GM12801 (cell line): ENCODE measurements around the gene MAP2K4.

Source experiments
- TF ChIP-seq, protein P1 (sequence below): IDR thresholded peaks from one replicate; pipeline ENCODE4 v1.5.1; 2011; ENCODE audit warnings: control low read depth; ENCODE audit not compliant: insufficient read length; ENCODE audit errors: extremely low read depth

MAP2K4 gene

DNA sequence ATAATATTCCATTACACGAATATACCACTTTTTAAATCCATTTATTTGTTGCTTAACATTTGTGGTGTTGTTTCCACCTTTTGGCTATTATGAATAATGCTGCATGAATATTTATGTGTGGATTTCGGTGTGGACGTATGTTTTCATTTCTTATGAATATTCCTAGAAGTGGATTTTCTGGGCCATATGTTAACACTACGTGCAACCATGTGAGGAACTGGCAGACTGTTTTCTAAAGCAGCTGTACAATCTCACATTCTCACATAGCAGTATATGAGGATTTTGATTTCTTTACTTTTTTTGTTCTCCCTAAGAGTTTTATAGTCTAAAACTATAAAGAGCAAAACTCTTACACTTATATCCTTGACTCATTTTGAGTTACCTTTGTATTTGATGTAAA lies 143.4 kb downstream of the MAP2K4 start:
- TF ChIP-seq, protein P1, sequence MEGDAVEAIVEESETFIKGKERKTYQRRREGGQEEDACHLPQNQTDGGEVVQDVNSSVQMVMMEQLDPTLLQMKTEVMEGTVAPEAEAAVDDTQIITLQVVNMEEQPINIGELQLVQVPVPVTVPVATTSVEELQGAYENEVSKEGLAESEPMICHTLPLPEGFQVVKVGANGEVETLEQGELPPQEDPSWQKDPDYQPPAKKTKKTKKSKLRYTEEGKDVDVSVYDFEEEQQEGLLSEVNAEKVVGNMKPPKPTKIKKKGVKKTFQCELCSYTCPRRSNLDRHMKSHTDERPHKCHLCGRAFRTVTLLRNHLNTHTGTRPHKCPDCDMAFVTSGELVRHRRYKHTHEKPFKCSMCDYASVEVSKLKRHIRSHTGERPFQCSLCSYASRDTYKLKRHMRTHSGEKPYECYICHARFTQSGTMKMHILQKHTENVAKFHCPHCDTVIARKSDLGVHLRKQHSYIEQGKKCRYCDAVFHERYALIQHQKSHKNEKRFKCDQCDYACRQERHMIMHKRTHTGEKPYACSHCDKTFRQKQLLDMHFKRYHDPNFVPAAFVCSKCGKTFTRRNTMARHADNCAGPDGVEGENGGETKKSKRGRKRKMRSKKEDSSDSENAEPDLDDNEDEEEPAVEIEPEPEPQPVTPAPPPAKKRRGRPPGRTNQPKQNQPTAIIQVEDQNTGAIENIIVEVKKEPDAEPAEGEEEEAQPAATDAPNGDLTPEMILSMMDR: no peak

GRCh38 chr17:12178644-12179330 lies 158.1 kb downstream of the MAP2K4 start:
- TF ChIP-seq, protein P1: no peak

DNA sequence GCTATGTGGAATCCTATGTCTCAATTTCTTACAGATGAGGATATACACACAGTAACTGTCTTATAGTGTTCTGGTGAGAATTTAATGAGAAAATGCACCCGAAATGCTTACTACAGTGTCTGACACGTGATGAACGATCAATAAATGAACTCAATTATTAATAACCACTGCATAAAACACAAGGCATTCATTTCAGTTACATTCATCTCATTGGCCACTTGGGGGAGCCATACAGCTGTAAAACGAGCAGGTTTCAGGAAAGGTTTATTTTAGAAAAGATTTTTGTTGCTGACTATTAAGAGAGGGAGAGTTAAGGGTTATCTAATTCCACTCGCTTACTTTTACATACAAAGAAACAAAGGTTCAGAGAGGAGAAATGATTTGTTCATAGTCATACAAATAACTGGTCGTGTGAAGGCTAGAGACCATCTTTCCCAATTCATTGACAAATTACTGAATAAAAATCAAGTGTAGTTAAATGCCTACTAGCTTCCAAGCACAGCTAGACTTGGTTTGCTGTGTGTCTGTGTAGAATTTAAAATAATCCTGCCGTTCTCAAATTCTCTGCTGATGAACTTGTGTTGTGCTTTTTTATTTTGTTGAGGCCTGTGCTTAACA lies 160.1 kb downstream of the MAP2K4 start:
- TF ChIP-seq, protein P1: peak; percentile 43

DNA sequence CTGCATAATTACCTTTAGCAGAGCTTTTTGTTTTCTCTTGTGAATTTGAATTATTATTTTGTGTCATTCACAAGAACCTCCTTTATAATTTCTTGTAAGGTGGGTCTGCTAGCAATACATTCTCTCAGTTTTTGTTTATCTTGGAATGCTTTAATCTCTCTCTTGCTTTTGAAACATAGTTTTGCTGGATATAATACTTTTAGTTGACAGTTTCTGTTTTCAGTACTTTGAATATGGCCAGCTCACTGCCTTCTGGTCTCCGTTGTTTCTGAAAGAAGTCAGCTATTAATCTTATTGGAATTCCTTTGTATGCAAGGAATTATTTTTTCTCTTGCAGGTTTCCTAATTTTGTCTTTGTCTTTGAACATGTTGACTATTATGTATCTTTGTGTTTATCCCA lies 167.0 kb downstream of the MAP2K4 start:
- TF ChIP-seq, protein P1: no peak

DNA sequence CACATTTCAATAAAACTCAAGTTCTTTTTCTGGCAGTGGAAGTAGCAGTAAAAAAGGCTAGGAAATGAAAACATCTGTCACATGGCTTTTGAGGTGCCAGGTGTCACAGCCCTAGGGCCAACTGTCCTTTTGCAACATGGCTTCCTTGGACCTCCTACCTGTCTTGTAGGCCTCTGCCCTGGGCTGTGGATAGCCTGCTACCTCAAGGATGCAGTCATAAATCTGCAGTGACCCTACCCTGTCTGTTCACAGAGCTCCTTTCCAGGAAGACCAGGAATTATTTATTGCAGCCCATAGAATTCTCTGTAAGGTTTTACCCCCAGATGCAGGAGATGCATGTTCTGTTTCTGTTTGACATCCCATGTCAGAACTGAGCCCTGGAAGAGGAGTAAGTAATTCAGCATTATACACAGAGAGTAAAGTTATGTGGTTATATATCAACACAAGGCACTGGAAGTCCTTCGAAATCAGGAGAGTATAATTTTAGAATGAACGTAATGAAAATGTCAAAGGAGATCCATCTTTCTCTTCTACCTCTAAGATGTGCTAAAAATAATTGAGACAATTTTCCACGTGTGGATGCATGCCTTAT lies 172.6 kb downstream of the MAP2K4 start:
- TF ChIP-seq, protein P1: no peak
